Dedifferentiated amniotic fluid mesenchymal stem cell (primary cell): ENCODE results near the gene KNOP1.

ENCODE experiments used
- DNase-seq: peaks from one replicate; pipeline ENCODE4 v3.0.0-alpha.2; 2016; ENCODE audit errors: extremely low spot score

KNOP1 gene

GRCh38 chr16:19707569-19708295 lies 10.3 kb downstream of the KNOP1 start:
- no peak for DNase-seq

DNA sequence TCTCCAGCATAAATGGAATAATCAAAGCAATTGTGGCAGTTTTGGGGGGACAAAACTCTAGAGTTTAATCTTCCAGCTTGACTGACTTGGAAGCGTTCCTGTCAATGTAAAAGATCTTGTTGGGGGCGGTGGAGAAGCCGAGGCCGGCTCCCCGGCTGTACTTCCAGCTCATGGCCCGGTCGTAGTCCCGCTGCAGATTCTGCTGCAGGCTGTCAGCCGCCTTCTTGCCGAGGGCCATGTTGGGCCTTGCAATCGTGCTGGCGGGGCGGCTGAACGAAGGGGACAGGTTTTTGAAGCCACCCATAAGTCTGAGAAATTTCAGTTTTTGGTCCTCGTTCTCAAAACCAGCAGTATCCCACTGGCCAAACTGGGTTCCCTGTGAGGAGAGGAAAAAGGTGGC lies 11.2 kb downstream of the KNOP1 start:
- DNase-seq, result no peak

DNA sequence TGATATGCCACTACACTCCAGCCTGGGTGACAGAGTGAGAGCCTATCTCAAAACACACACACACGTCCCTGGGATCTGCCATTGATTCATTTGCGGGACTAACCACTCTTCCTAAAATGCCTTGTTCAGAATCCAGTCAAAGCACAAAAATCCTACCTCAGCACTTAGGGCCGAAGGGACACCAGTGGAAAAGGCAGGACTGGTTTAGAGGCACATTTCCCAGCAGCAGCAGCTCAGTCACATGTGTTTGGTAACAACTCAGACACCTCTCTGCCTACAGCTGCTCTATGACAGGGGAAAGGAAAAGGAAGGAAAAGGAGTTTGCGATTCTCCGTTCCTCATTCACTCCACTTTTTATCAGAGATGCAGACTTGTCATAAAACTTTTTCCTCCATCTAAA lies 12.2 kb downstream of the KNOP1 start:
- no peak for DNase-seq

GRCh38 chr16:19705146-19705501 lies 12.9 kb downstream of the KNOP1 start:
- DNase-seq, result no peak

DNA sequence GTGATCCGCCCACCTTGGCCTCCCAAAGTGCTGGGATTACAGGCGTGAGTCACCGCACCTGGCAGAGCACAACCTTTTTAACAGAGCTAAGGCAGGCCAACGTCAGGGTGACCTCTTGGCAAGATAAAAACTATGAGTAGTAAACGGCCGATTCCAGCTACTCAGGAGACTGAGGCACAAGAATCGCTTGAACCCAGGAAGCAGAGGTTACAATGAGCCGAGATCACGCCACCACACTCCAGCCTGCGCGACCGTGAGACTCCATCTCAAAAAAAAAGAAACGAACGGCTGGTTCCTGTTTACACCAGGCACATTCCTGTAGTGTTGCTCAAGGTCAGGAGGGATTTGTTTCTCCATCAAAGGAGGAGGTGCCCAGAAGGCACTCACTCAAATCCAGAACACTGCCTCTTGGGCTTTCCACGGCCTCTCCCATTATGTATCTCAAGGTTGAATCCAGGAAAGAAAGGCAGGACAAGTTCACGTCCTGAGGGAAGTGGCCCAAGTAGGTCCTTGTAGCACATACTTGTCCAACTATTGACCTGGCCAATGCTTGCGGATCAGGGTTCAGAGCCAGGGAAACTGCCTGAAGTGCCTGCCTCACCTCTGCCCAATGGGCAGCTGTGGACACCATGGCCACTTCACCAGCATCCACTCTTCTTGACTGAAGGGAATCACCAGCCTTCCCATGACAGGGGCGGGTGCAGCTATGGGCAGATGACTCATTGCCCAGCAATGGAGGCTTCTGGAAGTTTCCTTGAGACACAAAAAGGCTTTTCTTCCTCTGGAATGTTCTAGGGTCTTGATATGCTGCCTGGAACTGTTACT lies 13.5 kb downstream of the KNOP1 start:
- DNase-seq, result no peak

- DNase-seq, result no peak
These were observed 14.7 kb downstream of the KNOP1 start for GRCh38 chr16:19703172-19703889.

DNA sequence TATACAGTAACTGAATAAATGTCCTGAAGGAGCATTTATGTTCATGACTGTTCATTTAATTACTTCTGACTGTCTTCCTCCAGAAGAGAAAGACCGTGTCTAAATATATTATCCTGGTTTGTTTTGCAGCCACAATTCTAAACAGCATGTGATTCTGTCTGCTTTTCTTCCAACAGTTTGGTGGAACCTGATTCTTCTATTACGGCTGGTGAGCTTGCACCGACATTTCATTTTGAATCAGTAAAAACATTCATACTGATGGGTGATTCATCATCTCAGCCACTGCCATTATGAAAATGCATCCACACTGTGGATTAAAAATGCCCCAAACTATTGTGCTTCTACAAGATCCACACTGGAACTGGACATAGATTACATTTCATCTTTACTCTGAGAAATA lies 16.9 kb downstream of the KNOP1 start:
- peak; percentile 77 for DNase-seq

DNA sequence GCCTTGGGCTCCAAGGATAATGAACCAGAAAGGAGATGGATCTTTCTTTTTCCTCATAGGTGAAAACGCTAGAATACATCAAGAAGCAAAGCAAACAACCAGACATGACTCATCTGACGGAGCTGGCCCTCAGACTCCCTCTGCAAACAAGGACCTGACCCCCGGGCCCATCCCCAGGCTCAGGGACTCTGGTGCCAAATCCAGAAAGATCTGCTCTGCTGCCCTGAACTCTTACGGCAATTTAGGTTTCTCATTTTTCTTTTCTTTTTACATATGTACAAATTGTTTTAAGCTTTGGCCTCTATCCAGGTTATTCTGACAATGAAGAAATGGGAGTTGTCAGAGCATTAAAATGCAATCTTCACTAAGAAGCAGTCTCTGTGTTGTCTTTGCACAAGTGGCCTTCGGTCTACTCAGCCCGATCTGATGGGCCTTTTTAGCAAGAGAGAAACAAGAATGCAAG lies 17.7 kb downstream of the KNOP1 start:
- peak; percentile 24 for DNase-seq

- no peak for DNase-seq
These were observed 18.6 kb downstream of the KNOP1 start for GRCh38 chr16:19699472-19699871.

- DNase-seq, result peak; percentile 26
These were observed 19.3 kb downstream of the KNOP1 start for GRCh38 chr16:19698480-19699465.

GRCh38 chr16:19697756-19698318 lies 20.2 kb downstream of the KNOP1 start:
- DNase-seq, result no peak

DNA sequence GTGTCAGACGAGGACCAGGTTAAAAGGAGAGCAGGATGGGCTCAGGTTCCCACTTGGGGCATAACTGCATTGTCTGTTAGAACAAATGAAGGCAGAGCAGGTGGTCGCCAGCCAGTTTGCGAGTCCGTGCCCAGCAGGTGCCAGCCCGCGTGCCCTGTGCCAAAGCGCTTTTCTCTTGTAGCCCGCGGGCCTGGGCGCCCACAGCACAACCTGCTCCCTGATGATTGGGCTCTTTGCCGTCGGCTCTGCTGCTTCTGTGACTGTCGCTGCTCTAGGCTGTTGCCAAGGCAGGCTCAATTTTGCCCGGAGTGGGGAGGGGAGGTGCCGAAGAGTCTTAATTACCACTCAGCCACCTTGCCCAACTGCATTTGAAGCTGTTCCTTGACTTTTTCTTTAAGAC lies 21.1 kb downstream of the KNOP1 start:
- DNase-seq, result no peak

- peak; percentile 62 for DNase-seq
These were observed 21.7 kb downstream of the KNOP1 start for GRCh38 chr16:19696328-19696727.

- no peak for DNase-seq
These were observed 23.0 kb downstream of the KNOP1 start for GRCh38 chr16:19694989-19695388.

GRCh38 chr16:19691161-19691711 lies 26.8 kb downstream of the KNOP1 start:
- no peak for DNase-seq

DNA sequence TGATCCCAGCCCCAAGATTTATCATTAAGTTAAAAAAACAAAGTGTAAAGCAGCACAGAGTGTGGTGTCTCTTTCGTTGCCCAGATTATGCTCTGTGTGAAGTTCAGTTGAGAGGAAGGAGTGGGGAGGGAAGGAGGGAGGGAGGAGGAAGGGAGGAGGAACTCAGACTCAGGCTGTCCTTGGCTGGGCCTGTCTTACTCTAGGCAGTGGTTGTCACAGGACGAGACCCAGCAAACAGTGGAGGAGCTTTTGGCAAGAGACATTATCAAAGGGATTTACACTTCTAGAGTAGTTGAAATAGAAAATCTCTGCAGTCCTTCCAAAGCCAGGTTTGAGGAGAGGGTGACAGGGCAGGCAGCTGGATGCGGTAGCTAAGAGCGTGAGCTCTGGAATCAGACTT lies 27.8 kb downstream of the KNOP1 start:
- DNase-seq, result no peak

DNA sequence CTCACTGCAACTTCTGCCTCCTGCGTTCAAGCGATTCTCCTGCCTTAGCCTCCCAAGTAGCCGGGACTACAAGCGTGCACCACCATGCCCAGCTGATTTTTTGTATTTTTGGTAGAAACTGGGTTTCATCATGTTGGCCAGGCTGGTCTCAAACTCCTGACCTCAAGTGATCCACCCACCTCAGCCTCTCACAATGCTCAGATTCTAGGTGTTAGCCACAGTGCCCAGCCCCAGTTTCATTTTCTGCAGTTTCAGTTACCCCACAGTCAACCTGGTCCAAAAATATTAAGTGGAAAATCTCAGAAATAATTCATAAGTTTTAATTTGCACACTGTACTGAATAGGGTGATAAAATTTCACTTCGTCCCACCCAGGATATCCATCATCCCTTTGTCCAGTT lies 28.7 kb downstream of the KNOP1 start:
- DNase-seq, result no peak

GRCh38 chr16:19688396-19689024 lies 29.5 kb downstream of the KNOP1 start:
- DNase-seq, result no peak

- DNase-seq, result no peak
These were observed 30.7 kb downstream of the KNOP1 start for GRCh38 chr16:19687279-19687678.

DNA sequence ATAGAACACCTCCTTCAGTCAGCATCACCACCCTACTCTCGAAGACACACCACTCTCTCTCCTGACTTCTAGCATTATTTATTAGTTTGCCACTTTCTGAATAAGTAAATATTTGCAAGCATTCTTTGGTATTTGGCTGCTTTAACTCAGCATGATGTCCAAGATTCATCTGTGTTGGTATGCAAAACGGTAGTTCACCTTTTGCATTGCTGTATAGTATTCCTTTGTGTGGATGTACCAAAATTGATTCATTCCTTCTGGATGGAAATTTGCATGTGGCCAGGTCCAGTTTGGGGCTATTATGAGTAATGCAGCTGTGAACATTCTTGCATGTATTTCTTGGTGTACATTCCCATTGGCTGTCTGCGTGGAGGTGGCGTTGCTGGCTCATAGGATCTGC lies 32.9 kb downstream of the KNOP1 start:
- no peak for DNase-seq
